Ovary (tissue), 10 donors: ENCODE measurements around the gene CDIP1. TPM values are rescaled to one million over a fixed set of nuclear protein-coding genes. Genes with fewer than 3 reads are reported as not detected.

Experiments used
- DNase-seq, 5 donors: peaks; one replicate each; pipeline ENCODE4 v3.0.0-alpha.2; 2019 to 2020
- H3K27ac ChIP-seq, 2 donors: fragments of 200-600 bp; one replicate each; pipeline versions ENCODE4 v1.5.1 to v1.8.0; 2019 to 2022
- H3K27me3 ChIP-seq: fragments of 200-600 bp; one replicate; pipeline ENCODE4 v1.8.0; 2022
- H3K36me3 ChIP-seq: fragments of 200-600 bp; sonication (generic); one replicate; pipeline ENCODE4 v1.5.1; 2019
- H3K4me1 ChIP-seq: one replicate; pipeline ENCODE4 v1.8.1; 2013; ENCODE audit warnings: mild to moderate bottlenecking, moderate library complexity; ENCODE audit not compliant: insufficient read depth
- H3K4me3 ChIP-seq: fragments of 200-600 bp; sonication (generic); one replicate; pipeline ENCODE4 v1.5.1; 2017
- H3K9me3 ChIP-seq, 2 donors: fragments of 200-600 bp in 1 of 2; sonication (generic) in 1 of 2; one replicate each; pipeline versions ENCODE4 v1.5.1 to v1.8.1; 2013 to 2019; ENCODE audit warnings: mild to moderate bottlenecking in 1 of 2, moderate library complexity in 1 of 2
- EP300 ChIP-seq: sonication (generic); formaldehyde crosslinking; IDR thresholded peaks from one replicate; pipeline ENCODE4 v1.6.1; 2017; ENCODE audit warnings: antibody characterized with exemption
- POLR2A ChIP-seq: fragments of 450-650 bp; IDR thresholded peaks from one replicate; pipeline ENCODE4 v1.6.1; 2017; ENCODE audit warnings: antibody characterized with exemption, mild to moderate bottlenecking, moderate library complexity
- WGBS, 3 donors: extraction: QIAGEN DNeasy Blood & Tissue Kit in 1 of 3; methylation state at CpG; one replicate each; pipeline versions ENCODE4 v1.1.5 to v1.1.7; 2013 to 2017; 5-methylcytosine and 5-hydroxymethylcytosine counted together
- intact Hi-C, 4 donors: fragments of 100-400 bp; cut with DNase I; formaldehyde crosslinking; loops; one replicate each; pipeline versions ENCODE4 v1.11.0 to v1.15.1; 2022 to 2023
- long read RNA-seq, 3 donors: library from polyadenylated mRNA in 2 of 3; unstranded in 2 of 3; transcript quantifications; one replicate each; pipeline ENCODE4 v2.0.0 and lab custom pipeline, GENCODE V29; 2021 to 2026
- polyA plus RNA-seq, 2 donors: library from polyadenylated mRNA; stranded (reverse); fragments of 200-250 nt in 1 of 2; fragments of 350-450 nt in 1 of 2; fragmentation: Illumina TruSeq in 1 of 2; extraction: RNeasy Lipid Tissue Mini Kit (QIAGEN cat#74804) in 1 of 2; gene quantifications; one replicate each; pipeline ENCODE4 v1.2.3, GENCODE V29; 2013 to 2014
- total RNA-seq, 7 donors: library from RNA; depleted of rRNA in 2 of 7; stranded (reverse); fragments of >200 nt in 2 of 7; fragmentation: NEBNext Ultra II Directional in 3 of 7; extraction: Animal tissue kit (Norgen Biotek cat#: 25700) in 3 of 7; gene quantifications; one replicate each; pipeline versions ENCODE4 v1.1.0 to v1.2.4, GENCODE V29; 2016 to 2023
- TF ChIP-seq, protein P1 (sequence below), 3 donors: fragments of 450-650 bp in 2 of 3; fragments of 200-600 bp in 1 of 3; IDR thresholded peaks; one replicate each; pipeline versions ENCODE4 v1.5.1 to v1.8.0; 2016 to 2022; ENCODE audit warnings: antibody characterized with exemption in 3 of 3, mild to moderate bottlenecking in 1 of 3
- donor health status: DM: no; HTN: no; CAD: no; lungs with moderate emphysema.
- donor health status: DM: no; HTN: no; CAD: no.
- donor health status: Bipolar disorder and iron deficiency.
- donor health status: DM: yes; HTN: yes; CAD: no.
- donor health status: DM: no; HTN: no; CAD: no.
- donor health status: DM: yes; HTN: yes; CAD: no.

Gene CDIP1
- 10 to 100 TPM; 14.6 to 55.1 (median 41.4) TPM for total RNA-seq
- 10 to 100 TPM; 19.1 to 24.5 TPM for polyA plus RNA-seq
- long read RNA-seq, donor 1, transcript CDIP1-201 (5 exons, 3,009 nt) = minor isoform, 10 of 112 reads
- long read RNA-seq, donor 1, transcript CDIP1-209 (6 exons, 2,062 nt) = minor isoform, 28 of 112 reads
- long read RNA-seq, donor 1, transcript CDIP1-205 (6 exons, 2,774 nt) = major isoform, 29 of 112 reads
- long read RNA-seq, donor 1, partial matches to known transcripts = 17 of 112 reads
- long read RNA-seq, donor 1, other reads (novel, unspliced or antisense) = 28 of 112 reads
- long read RNA-seq, donor 2, transcript CDIP1-205 (6 exons, 2,774 nt) = major isoform, 10 of 19 reads
- long read RNA-seq, donor 2, transcript CDIP1-209 (6 exons, 2,062 nt) = minor isoform, 9 of 19 reads
- long read RNA-seq, donor 2, partial matches to known transcripts = 0 of 19 reads
- long read RNA-seq, donor 2, other reads (novel, unspliced or antisense) = 0 of 19 reads
- long read RNA-seq, donor 3, transcript CDIP1-205 (6 exons, 2,774 nt) = major isoform, 38 of 89 reads
- long read RNA-seq, donor 3, transcript CDIP1-209 (6 exons, 2,062 nt) = minor isoform, 8 of 89 reads
- long read RNA-seq, donor 3, transcript CDIP1-201 (5 exons, 3,009 nt) = minor isoform, 6 of 89 reads
- long read RNA-seq, donor 3, partial matches to known transcripts = 32 of 89 reads
- long read RNA-seq, donor 3, other reads (novel, unspliced or antisense) = 5 of 89 reads

- peaks cover 4% of the 10 kb centered on the region for H3K4me1 ChIP-seq
- TF ChIP-seq, protein P1, sequence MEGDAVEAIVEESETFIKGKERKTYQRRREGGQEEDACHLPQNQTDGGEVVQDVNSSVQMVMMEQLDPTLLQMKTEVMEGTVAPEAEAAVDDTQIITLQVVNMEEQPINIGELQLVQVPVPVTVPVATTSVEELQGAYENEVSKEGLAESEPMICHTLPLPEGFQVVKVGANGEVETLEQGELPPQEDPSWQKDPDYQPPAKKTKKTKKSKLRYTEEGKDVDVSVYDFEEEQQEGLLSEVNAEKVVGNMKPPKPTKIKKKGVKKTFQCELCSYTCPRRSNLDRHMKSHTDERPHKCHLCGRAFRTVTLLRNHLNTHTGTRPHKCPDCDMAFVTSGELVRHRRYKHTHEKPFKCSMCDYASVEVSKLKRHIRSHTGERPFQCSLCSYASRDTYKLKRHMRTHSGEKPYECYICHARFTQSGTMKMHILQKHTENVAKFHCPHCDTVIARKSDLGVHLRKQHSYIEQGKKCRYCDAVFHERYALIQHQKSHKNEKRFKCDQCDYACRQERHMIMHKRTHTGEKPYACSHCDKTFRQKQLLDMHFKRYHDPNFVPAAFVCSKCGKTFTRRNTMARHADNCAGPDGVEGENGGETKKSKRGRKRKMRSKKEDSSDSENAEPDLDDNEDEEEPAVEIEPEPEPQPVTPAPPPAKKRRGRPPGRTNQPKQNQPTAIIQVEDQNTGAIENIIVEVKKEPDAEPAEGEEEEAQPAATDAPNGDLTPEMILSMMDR (IDR thresholded peaks at IDR 0.05) = peak in 2 of 3 donors; percentile 39 to 60
- TF ChIP-seq POLR2A (peak; percentile 89), EP300 (peak; percentile 21)
- 3 to 10% (median 3%) methylated on average over 31 to 67 of the region's 67 CpGs for WGBS, 3 donors
- no peaks in the 10 kb centered on the region for H3K27me3 ChIP-seq
- H3K36me3 ChIP-seq = no peaks in the 10 kb centered on the region
- peak within 1 kb of the TSS; percentile 52 for H3K4me3 ChIP-seq
- no peaks in the 10 kb centered on the region for H3K9me3 ChIP-seq
- peak within 1 kb of the TSS; percentile 85 to 94 for H3K27ac ChIP-seq
- DNase-seq = peak; percentile 98 to 99 (median 99)
- intact Hi-C loops = no loop called here
These were observed at the start of gene CDIP1 for GRCh38 chr16:4538350-4539235. TSS of gene CDIP1 (minus strand) at chr16:4538773. CDS start at chr16:4514130, 24,643 bp downstream.

DNA sequence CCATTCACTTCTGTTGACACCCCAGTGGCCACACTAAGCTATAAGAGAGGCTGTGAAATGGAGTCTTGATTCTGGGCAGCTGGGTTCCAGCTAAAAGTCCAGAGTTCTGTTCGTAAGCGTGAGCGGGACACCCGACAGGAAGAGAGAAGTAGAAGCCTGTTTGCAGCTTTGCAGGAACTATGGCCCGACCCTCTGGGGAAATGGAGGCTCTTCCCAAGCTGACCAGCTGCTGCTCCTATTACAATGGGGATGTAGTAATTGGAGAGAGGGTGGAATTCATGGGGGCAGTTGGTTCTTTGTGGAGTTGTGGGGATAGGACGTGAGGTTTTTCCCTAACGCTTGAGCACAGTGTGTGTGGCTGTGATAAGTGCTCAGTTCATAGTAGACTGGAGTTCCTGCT is 47.7 kb upstream of the CDIP1 start:
- DNase-seq = no peak
- Histone ChIP-seq H3K27me3 (no peaks in the 10 kb centered on the region), H3K9me3 (no peaks in the 10 kb centered on the region), H3K36me3 (no peaks in the 10 kb centered on the region), H3K4me1 (no peaks in the 10 kb centered on the region), H3K27ac (no peak overlapping the region), H3K4me3 (no peak overlapping the region)
- 63 to 71% (median 69%) methylated on average over 7 of the region's 7 CpGs for WGBS, 3 donors
- intact Hi-C loops = loop anchor here in 2 of 4 donors (10.0 kb wide), 2 partner anchors 71 to 81 kb away; no protein-coding TSS in a partner anchor
- TF ChIP-seq POLR2A (no peak), EP300 (no peak)
- TF ChIP-seq, protein P1 (IDR thresholded peaks at IDR 0.05) = no peak

- H3K4me3 ChIP-seq = no peak overlapping the region
- no peak for TF ChIP-seq EP300
- TF ChIP-seq POLR2A = no peak
- TF ChIP-seq, protein P1 (IDR thresholded peaks at IDR 0.05) = no peak
- H3K27ac ChIP-seq = no peak overlapping the region
- WGBS, 3 donors = 78 to 86% (median 82%) methylated on average over 4 of the region's 4 CpGs
- intact Hi-C loops = loop anchor here in 2 of 4 donors (10.0 kb wide), 2 partner anchors 69 to 79 kb away; no protein-coding TSS in a partner anchor
- no peaks in the 10 kb centered on the region for H3K36me3 ChIP-seq
- H3K9me3 ChIP-seq = no peaks in the 10 kb centered on the region
- H3K27me3 ChIP-seq = no peaks in the 10 kb centered on the region
- no peak for DNase-seq
- H3K4me1 ChIP-seq = no peaks in the 10 kb centered on the region
These were observed 45.3 kb upstream of the CDIP1 start for GRCh38 chr16:4583906-4584305.

DNA sequence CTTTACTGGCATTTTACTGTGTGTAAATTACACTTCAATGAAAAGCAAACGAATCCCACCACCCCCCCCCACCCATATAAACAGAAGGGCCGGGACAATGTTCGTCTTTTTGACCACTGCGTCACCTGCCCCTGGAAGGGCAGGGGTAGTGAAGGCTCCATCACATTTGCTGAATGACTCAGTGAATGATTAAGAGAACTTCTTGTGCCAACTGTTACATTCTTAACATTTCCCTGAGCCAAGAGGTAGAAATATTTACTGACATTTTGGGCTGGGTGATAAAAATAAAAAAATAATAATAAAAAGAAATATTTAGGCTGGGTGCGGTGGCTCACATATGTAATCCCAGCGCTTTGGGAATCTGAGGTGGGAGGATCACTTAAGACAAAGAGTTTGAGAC is 41.7 kb upstream of the CDIP1 start:
- no peaks in the 10 kb centered on the region for H3K9me3 ChIP-seq
- H3K36me3 ChIP-seq = no peaks in the 10 kb centered on the region
- TF ChIP-seq EP300 (no peak), POLR2A (no peak)
- TF ChIP-seq, protein P1 (IDR thresholded peaks at IDR 0.05) = no peak
- WGBS, 3 donors = 44 to 46% (median 45%) methylated on average over 6 of the region's 6 CpGs
- no peak overlapping the region for H3K4me3 ChIP-seq
- DNase-seq = no peak
- no peak overlapping the region for H3K27ac ChIP-seq
- intact Hi-C loops = loop anchor here in 2 of 4 donors (10.0 kb wide), 2 partner anchors 65 to 75 kb away; no protein-coding TSS in a partner anchor
- H3K4me1 ChIP-seq = no peaks in the 10 kb centered on the region
- no peaks in the 10 kb centered on the region for H3K27me3 ChIP-seq
